D341Med (cell line): ENCODE measurements around the gene CDH4.

Source experiments
- DNase-seq: peaks from one replicate; pipeline ENCODE4 v3.0.0; 2012; ENCODE audit warnings: low spot score

CDH4 gene

DNA sequence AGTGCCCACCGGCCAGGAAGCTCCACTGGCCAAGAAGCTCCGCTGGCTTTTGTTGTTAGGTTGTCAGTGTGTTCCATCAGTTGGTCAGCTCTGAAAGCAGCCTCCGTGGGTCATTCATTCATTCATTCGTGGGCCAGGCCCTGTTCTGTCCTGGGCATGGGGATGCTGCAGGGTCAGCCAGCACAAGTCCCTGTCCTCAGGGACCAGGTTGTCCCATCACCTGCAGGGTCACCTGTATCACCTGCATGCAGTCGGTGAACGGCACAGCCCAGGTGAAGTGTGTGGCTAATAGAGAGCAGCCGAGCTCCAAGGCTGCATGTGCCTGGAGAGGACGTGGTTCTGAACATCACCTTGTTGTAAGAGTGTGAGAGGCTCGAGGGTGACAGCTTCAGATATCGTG is 403.5 kb downstream of the CDH4 start:
- DNase-seq: no peak

GRCh38 chr20:61656198-61656597 is 404.1 kb downstream of the CDH4 start:
- DNase-seq: no peak

- DNase-seq: no peak
Measured at GRCh38 chr20:61657721-61658377, 405.8 kb downstream of the CDH4 start.

DNA sequence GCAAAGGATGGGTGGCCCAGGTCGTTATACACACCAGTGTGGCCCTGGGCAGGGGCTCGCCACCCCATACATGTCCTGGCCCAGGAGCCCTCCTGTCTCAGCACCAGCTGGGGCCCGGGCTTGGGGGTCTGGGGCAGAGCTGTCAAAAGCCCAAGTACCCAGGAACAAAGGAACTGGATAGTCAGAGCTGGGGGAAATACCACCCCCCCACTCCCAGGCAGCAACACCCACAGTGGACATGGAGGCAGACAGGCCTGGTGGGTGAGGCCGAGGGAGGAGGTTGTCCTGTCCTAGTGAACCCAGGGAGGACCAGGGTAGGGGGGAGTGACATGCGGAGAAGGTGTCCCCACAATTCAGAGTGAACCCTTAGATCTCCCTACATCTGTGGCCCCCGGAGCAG is 406.5 kb downstream of the CDH4 start:
- no peak for DNase-seq

- DNase-seq: no peak
Measured at GRCh38 chr20:61659246-61659993, 407.4 kb downstream of the CDH4 start.

- DNase-seq: no peak
Measured at GRCh38 chr20:61659994-61660346, 407.9 kb downstream of the CDH4 start.

DNA sequence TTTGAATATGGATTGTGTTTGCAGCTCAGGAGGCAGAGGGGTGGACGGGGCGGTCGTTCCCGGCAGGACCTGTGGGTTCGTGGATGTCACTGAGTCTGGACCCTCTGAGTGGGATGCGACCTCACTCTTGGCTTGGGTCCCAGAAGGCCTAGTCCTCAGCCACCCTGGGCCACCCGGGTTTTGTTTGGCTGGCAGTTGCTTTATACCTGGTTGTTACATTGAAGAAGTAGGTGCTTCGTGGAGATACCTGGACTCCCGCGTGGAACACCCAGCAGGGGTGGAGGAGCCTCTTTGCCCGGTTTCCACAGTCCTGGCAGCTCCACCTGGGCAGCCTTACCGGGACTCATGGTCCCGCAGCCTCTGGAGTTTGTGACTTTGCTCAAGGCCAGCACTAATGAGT is 408.5 kb downstream of the CDH4 start:
- DNase-seq: no peak

GRCh38 chr20:61661025-61661424 is 409.0 kb downstream of the CDH4 start:
- no peak for DNase-seq

DNA sequence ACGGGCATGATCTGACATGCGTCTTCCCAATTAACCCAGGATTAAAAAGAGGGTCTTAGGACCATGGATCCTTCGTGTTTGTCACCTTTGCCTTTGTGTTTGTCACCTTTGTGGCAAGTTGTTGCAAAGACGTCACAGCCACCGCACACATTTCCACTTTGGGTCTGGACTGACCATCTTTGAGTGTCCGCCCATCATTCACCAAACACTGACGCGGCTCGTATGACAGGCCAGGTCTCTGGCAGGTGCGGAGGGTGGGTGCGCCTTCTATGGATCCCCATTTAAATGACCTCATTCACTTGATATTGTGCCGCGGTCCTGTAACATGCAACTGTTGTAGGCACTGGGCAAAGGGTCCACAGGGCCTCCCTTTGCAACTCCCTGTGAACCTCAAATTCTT is 409.5 kb downstream of the CDH4 start:
- DNase-seq: no peak

DNA sequence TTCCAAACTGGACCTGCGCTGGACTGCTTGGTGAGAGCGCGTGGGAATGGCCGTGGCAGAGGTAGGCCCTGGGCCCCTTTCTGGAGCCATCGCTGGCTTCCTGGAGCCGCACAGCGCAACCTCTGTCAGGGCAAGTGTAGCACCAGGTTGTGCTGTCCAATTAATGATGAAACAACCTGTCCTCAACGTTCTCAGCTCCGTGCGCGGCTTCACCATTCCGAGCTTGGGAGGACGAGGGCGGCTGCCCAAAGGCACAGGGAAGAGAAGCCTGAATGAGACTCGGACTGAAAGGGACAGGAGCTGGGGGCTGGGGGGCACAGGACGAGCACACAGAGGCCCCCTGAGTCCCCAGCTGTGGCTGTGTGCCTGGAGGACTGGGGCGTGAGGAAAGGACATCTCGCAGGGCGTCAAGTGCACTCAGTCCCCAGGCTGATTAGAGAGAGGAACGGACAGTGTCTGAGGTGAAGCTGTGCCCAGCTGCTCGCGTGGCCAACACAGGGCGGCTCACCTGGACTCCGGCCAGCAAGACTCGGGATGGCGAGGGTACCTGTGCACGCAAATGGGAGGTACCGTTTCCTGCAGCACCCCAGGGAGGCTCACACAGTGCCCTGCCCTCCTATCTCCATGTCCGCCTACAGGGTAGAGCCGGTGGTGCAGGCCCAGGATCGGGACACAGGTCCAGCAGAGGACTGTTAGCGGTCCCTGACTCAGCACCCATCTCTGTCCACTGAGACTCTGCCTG is 410.3 kb downstream of the CDH4 start:
- DNase-seq: no peak

GRCh38 chr20:61662968-61663331 is 410.9 kb downstream of the CDH4 start:
- no peak for DNase-seq

DNA sequence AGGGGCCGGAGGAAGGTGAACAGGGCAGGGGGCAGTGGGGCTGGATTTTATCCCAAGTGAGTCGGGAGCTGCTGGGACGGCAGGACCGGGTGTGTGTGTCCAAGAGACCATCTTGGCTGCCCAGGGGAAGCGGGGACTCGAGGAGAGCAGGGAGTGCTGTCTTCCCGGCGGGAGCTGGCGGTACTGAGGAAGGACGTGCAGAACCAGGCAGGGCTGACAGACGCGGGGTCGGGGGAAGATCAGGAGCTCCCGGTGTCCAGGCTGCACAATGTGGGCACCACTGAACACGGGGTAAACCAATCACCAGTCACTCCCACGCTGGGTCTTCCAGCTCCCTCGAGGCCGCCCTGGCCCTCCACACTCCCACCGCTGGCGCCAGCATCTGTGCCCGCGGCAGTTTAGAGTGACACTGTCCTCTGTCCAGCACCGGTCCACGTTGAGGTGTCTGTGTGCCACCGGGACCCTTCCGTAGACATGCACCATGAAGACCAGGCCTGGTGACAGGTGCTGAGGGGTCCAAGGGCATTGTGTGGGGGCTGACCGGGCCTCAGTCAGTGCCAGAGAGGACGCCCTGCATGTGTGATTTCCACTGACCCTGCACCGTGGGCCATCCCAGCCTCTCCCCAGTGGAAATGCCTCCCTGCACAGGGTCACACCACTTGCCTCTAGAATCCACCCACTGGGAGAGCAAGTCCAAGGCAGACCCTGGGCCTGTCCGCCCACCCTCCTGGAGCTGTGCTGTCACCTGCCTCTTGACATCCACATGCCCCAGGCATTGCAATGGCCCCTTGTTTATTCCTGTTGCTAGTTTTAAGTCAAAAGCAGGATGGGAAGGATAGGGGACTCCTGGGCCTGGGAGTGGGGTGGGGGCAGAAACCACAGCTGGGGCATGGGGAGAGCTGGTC is 411.7 kb downstream of the CDH4 start:
- no peak for DNase-seq

GRCh38 chr20:61664556-61665320 is 412.7 kb downstream of the CDH4 start:
- no peak for DNase-seq

DNA sequence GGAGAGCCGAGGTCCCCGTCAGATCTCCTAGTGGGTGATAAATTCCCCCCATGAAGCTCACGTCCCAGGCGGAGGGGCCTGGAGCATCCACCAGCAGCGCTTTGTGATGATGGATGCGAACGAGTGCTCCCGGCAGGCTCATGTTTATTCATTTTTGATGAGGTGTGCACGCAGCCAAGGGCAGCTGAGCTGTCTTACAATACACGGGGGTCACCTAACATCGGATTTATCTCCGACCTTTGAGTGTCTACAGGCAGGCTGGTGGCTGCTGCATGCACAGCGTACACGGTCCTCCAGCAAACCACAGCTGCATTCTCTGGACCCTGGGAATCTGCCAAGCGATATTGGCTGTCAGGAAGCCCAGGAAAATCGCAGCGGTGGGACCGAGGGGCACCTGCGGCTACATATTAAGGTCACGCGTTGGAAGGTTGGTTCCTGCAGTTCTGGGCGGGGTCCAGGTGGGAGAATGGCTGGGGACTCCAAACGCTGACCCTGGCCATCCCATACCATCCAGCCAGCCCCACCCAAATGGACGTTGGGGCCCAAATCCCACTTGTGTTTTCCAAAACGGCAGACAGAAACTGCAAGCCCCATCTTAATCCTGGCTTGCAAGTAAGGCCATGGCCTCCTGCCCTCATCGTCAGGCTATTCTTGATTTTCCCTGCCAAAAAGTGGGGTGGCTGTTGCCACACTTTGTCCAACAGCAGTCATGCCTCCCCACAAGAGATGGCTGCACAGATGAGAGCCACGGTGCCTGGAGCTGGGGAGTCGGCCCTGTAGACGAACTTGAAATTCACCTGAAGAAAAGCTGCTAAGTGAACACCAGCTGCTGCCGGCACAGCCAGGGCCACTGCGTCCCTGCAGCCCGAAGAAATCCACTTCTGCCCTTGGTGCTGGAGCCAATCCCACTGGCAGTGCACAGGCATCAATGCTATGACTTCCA is 413.7 kb downstream of the CDH4 start:
- DNase-seq: no peak

- DNase-seq: no peak
Measured at GRCh38 chr20:61666471-61666832, 414.4 kb downstream of the CDH4 start.

- no peak for DNase-seq
Measured at GRCh38 chr20:61667056-61667792, 415.2 kb downstream of the CDH4 start.

- DNase-seq: no peak
Measured at GRCh38 chr20:61668065-61668650, 416.1 kb downstream of the CDH4 start.

- no peak for DNase-seq
Measured at GRCh38 chr20:61668771-61669503, 416.9 kb downstream of the CDH4 start.

DNA sequence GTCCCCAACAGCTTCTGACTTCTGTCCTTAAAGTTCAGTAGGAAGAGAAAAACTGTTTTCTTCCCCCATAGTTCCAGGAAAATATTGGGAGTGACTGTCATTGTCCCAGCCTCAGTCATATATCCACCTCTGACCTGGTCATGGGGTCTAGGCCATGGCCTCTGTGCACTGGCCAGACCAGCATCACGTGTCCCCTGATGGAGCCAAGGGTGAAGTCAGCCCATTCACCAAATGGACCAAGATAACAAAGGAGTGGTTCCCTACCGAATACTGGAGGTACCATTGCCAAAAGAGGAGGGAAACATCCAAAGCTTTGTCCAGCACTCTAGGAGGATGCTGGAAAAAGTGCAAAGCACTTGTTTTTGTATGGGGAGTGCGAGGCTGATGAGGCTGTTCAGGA is 418.2 kb downstream of the CDH4 start:
- DNase-seq: no peak
